RWPE2 (cell line): ENCODE results near the gene FGF1.
A peak's percentile ranks its signal among the peaks of the same experiment; 100 is the strongest.

Source experiments
- ATAC-seq: fragments of 200-7000 bp; cut with Tn5 transposase; 3 replicates; pipeline ENCODE4 v1.9.1; 2021; ENCODE audit warnings: low read depth
- DNase-seq: peaks from one replicate; pipeline ENCODE4 v3.0.0-alpha.2; 2020; ENCODE audit warnings: low spot score
- H3K27ac ChIP-seq: fragments of 450-650 bp; 2 replicates; pipeline ENCODE4 v1.5.1; 2017; ENCODE audit warnings: mild to moderate bottlenecking; ENCODE audit not compliant: poor library complexity, severe bottlenecking
- H3K27me3 ChIP-seq: fragments of 250-450 bp; sonication (Bioruptor Pico); 2 replicates; pipeline ENCODE4 v1.5.1; 2021; ENCODE audit warnings: mild to moderate bottlenecking, moderate library complexity; ENCODE audit not compliant: insufficient read depth, poor library complexity, severe bottlenecking
- H3K36me3 ChIP-seq: fragments of 250-450 bp; sonication (Bioruptor Pico); 2 replicates; pipeline ENCODE4 v1.5.1; 2020; ENCODE audit warnings: low read depth, mild to moderate bottlenecking, moderate library complexity
- H3K4me1 ChIP-seq: fragments of 250-450 bp; sonication (Bioruptor Pico); 2 replicates; pipeline ENCODE4 v1.5.1; 2021; ENCODE audit warnings: mild to moderate bottlenecking, moderate library complexity; ENCODE audit not compliant: insufficient read depth, poor library complexity, severe bottlenecking
- H3K4me3 ChIP-seq: fragments of 250-450 bp; sonication (Bioruptor Pico); 2 replicates; pipeline ENCODE4 v1.5.1; 2021; ENCODE audit warnings: mild to moderate bottlenecking, moderate library complexity; ENCODE audit not compliant: severe bottlenecking
- H3K9me3 ChIP-seq: fragments of 250-450 bp; sonication (Bioruptor Pico); 2 replicates; pipeline ENCODE4 v1.5.1; 2021; ENCODE audit warnings: mild to moderate bottlenecking, moderate library complexity; ENCODE audit not compliant: severe bottlenecking
- TF ChIP-seq, protein P1 (sequence below): fragments of 450-650 bp; IDR thresholded peaks from one replicate; pipeline ENCODE4 v1.5.1; 2017; ENCODE audit warnings: mild to moderate bottlenecking, moderate library complexity; ENCODE audit not compliant: poor library complexity, severe bottlenecking

FGF1 gene

DNA sequence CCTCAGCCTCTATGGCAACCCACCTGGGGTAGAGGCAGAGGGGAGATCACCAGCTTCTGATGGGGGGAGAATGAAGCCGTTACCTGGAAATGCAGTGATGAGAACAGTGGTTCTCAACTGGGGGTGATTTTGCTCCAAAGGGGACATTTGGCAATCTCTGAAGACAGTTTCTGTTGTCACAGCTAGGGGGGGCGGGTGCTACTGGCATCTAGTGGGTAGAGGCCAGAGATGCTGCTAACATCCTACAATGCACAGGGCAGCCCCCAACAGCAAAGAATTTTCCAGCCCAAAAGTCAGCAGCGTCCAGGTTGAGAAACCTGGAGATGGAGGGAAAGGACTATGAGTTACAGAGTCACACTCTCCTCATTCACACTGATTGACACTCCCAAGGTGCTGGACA, 84.5 kb downstream of the FGF1 start:
- DNase-seq, result no peak
- peaks cover 24% of the 10 kb centered on the region for H3K4me1 ChIP-seq

DNA sequence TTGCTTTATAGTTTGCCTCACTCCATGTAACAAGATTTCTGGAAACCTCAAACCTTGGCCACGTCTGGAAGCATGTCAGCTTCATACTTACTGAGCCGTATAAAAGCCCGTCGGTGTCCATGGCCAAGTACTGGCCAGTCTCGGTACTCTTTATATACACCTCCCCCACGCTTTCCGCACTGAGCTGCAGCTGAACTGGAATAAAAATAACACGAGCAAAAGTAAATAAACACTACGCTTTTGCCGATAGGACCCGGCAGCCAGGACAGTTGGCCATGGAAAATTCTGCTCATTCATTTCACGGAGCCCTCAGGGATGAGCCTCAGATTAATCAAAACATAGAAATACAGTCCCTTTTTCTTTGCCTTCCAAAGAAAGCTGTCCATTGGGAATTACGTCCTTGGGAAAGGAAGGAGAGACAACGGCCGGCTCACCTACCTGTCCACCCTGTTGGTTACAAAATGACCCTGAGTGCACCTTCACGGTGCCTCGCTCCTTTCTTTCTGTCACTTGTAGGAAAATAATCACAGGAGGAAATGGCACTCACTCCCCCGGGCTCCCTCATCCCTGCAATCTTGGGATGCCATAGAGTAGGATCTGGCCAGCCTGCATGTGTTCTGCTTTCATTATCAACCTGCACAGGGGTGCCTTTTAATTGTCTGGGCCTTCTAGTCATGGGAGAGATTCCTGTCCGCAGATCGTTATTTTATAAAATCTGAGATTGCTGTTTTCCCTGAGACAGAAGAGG, 85.1 kb downstream of the FGF1 start:
- H3K4me3 ChIP-seq, result no peak overlapping the region
- no peaks in the 10 kb centered on the region for H3K27me3 ChIP-seq
- TF ChIP-seq, protein P1, sequence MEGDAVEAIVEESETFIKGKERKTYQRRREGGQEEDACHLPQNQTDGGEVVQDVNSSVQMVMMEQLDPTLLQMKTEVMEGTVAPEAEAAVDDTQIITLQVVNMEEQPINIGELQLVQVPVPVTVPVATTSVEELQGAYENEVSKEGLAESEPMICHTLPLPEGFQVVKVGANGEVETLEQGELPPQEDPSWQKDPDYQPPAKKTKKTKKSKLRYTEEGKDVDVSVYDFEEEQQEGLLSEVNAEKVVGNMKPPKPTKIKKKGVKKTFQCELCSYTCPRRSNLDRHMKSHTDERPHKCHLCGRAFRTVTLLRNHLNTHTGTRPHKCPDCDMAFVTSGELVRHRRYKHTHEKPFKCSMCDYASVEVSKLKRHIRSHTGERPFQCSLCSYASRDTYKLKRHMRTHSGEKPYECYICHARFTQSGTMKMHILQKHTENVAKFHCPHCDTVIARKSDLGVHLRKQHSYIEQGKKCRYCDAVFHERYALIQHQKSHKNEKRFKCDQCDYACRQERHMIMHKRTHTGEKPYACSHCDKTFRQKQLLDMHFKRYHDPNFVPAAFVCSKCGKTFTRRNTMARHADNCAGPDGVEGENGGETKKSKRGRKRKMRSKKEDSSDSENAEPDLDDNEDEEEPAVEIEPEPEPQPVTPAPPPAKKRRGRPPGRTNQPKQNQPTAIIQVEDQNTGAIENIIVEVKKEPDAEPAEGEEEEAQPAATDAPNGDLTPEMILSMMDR, result no peak
- peaks cover 24% of the 10 kb centered on the region for H3K4me1 ChIP-seq
- ATAC-seq (no peak), DNase-seq (no peak)
- H3K36me3 ChIP-seq, result no peaks in the 10 kb centered on the region
- no peaks in the 10 kb centered on the region for H3K9me3 ChIP-seq
- no peak overlapping the region for H3K27ac ChIP-seq

More for the DNA sequence above, 84.5 kb downstream of the FGF1 start:
- TF ChIP-seq, protein P1, result no peak
- no peaks in the 10 kb centered on the region for H3K36me3 ChIP-seq
- no peak overlapping the region for H3K27ac ChIP-seq
- H3K9me3 ChIP-seq, result no peaks in the 10 kb centered on the region
- no peak overlapping the region for H3K4me3 ChIP-seq
- no peaks in the 10 kb centered on the region for H3K27me3 ChIP-seq
- ATAC-seq, result no peak

DNA sequence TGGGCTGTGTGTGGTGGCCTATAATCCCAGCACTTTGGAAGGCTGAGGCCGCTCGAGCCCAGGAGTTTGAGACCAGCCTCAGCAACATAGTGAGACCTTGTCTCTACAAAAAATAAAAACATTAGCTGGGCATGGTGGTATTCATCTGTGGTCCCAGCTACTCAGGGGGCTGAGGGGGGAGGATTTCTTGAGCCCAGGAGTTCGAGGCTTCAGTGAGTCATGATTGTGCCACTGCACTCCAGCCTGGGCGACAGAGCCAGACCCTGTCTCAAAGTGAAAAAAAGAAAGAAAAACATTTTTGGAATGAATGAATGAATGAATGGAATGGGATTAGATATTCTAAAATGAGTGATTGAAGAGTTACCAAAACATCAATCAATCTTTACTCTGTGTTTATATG, 85.8 kb downstream of the FGF1 start:
- ATAC-seq, result no peak
- H3K27me3 ChIP-seq, result no peaks in the 10 kb centered on the region
- no peak for DNase-seq
- H3K27ac ChIP-seq, result no peak overlapping the region
- TF ChIP-seq, protein P1, result no peak
- peaks cover 24% of the 10 kb centered on the region for H3K4me1 ChIP-seq
- no peaks in the 10 kb centered on the region for H3K9me3 ChIP-seq
- H3K36me3 ChIP-seq, result no peaks in the 10 kb centered on the region
- no peak overlapping the region for H3K4me3 ChIP-seq

DNA sequence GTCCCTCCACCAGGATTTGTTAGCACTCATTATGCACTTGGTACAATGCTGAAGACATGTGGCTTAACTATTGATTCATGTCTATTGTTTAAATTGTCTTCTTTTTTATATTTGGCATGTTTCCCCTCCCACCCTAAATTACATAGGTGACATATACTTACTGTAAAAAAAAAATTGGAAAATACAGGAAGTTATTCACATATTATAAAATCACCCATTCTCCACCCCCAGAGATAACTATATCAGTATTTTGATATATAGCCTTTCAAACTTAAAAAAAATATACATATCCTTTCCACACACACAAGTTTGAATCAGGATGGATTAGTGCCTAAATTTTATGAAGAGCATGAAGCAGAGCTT, 87.6 kb downstream of the FGF1 start:
- DNase-seq (no peak), ATAC-seq (no peak)
- TF ChIP-seq, protein P1, result peak; percentile 3
- Histone ChIP-seq H3K27ac (peak overlapping the region; percentile 49), H3K4me3 (no peak overlapping the region), H3K9me3 (no peaks in the 10 kb centered on the region), H3K36me3 (no peaks in the 10 kb centered on the region), H3K4me1 (peaks cover 22% of the 10 kb centered on the region), H3K27me3 (no peaks in the 10 kb centered on the region)
